H9 (cell line): Measurements from ENCODE around the gene NAA30. TPM values are rescaled to one million over a fixed set of nuclear protein-coding genes. Genes with fewer than 3 reads are reported as not detected.
A peak's percentile ranks its signal among the peaks of the same experiment; 100 is the strongest.

ENCODE experiments used
- DNase-seq: peaks from one replicate; pipeline ENCODE4 v3.0.0-alpha.2; 2017
- H2AFZ ChIP-seq: one replicate; pipeline ENCODE4 v1.6.1; 2013; ENCODE audit warnings: mild to moderate bottlenecking, low read length, control low read depth, moderate library complexity
- H2AK5ac ChIP-seq: 2 replicates; pipeline ENCODE4 v1.6.1; 2013; ENCODE audit warnings: low read length, control low read depth, mixed read lengths; ENCODE audit not compliant: insufficient read length
- H2BK120ac ChIP-seq: one replicate; pipeline ENCODE4 v1.6.1; 2013; ENCODE audit warnings: low read depth, mild to moderate bottlenecking, low read length, control low read depth, inconsistent platforms; ENCODE audit not compliant: poor library complexity, severe bottlenecking
- H2BK12ac ChIP-seq: 2 replicates; pipeline ENCODE4 v1.6.1; 2013; ENCODE audit warnings: low read length, control low read depth, mixed read lengths, low read depth; ENCODE audit not compliant: insufficient read length
- H2BK15ac ChIP-seq: 2 replicates; pipeline ENCODE4 v1.6.1; 2013; ENCODE audit warnings: low read depth, low read length, control low read depth
- H2BK20ac ChIP-seq: one replicate; pipeline ENCODE4 v1.6.1; 2013; ENCODE audit warnings: low read depth, mild to moderate bottlenecking, low read length, control low read depth, inconsistent platforms; ENCODE audit not compliant: poor library complexity, severe bottlenecking
- H2BK5ac ChIP-seq: 2 replicates; pipeline ENCODE4 v1.6.1; 2013; ENCODE audit warnings: low read length, control low read depth, mixed read lengths; ENCODE audit not compliant: insufficient read length
- H3K14ac ChIP-seq: 2 replicates; pipeline ENCODE4 v1.6.1; 2013; ENCODE audit warnings: low read length, control low read depth; ENCODE audit not compliant: insufficient read depth
- H3K18ac ChIP-seq: 2 replicates; pipeline ENCODE4 v1.6.1; 2013; ENCODE audit warnings: low read depth, mild to moderate bottlenecking, mixed read lengths, low read length, control low read depth; ENCODE audit not compliant: insufficient read length
- H3K23ac ChIP-seq: 2 replicates; pipeline ENCODE4 v1.6.1; 2013; ENCODE audit warnings: low read length, control low read depth, mixed read lengths, low read depth; ENCODE audit not compliant: insufficient read length
- H3K23me2 ChIP-seq: 2 replicates; pipeline ENCODE4 v1.6.1; 2013; ENCODE audit warnings: low read depth, mild to moderate bottlenecking, mixed read lengths, low read length, control low read depth; ENCODE audit not compliant: insufficient read length, poor library complexity, severe bottlenecking
- H3K27ac ChIP-seq: 2 replicates; pipeline ENCODE4 v1.5.1; 2013; ENCODE audit warnings: low read length, control low read depth, mixed read lengths, low read depth; ENCODE audit not compliant: insufficient read length
- H3K27me3 ChIP-seq: 2 replicates; pipeline ENCODE4 v1.6.1; 2013; ENCODE audit warnings: low read length, control low read depth, inconsistent platforms; ENCODE audit not compliant: insufficient read depth
- H3K4ac ChIP-seq: 2 replicates; pipeline ENCODE4 v1.6.1; 2013; ENCODE audit warnings: low read depth, mild to moderate bottlenecking, control low read depth, inconsistent platforms, low read length, moderate library complexity
- H3K4me1 ChIP-seq: 2 replicates; pipeline ENCODE4 v1.6.1; 2013; ENCODE audit warnings: low read length, control low read depth, inconsistent platforms; ENCODE audit not compliant: insufficient read depth
- H3K4me2 ChIP-seq: 2 replicates; pipeline ENCODE4 v1.6.1; 2013; ENCODE audit warnings: low read length, control low read depth, mixed read lengths; ENCODE audit not compliant: insufficient read length, insufficient read depth
- H3K56ac ChIP-seq: 2 replicates; pipeline ENCODE4 v1.6.1; 2013; ENCODE audit warnings: low read depth, mild to moderate bottlenecking, mixed read lengths, low read length, control low read depth; ENCODE audit not compliant: insufficient read length
- H3K79me1 ChIP-seq: 2 replicates; pipeline ENCODE4 v1.6.1; 2013; ENCODE audit warnings: low read depth, mild to moderate bottlenecking, moderate library complexity, low read length, control low read depth, inconsistent platforms; ENCODE audit not compliant: insufficient read depth, poor library complexity, severe bottlenecking
- H3K79me2 ChIP-seq: 2 replicates; pipeline ENCODE4 v1.6.1; 2013; ENCODE audit warnings: low read length, control low read depth, inconsistent platforms; ENCODE audit not compliant: insufficient read depth
- H3K9ac ChIP-seq: 2 replicates; pipeline ENCODE4 v1.6.1; 2013; ENCODE audit warnings: low read length, control low read depth, mixed read lengths; ENCODE audit not compliant: insufficient read length; ENCODE audit errors: extremely low read depth
- H3K9me3 ChIP-seq: one replicate; pipeline ENCODE4 v1.6.1; 2013; ENCODE audit warnings: low read depth, low read length, inconsistent platforms; ENCODE audit not compliant: control insufficient read depth
- H3T11ph ChIP-seq: one replicate; pipeline ENCODE4 v1.6.1; 2013; ENCODE audit warnings: mild to moderate bottlenecking, low read length, control low read depth, inconsistent platforms
- H4K20me1 ChIP-seq: one replicate; pipeline ENCODE4 v1.6.1; 2013; ENCODE audit not compliant: control insufficient read depth, insufficient read length, insufficient read depth
- H4K5ac ChIP-seq: 2 replicates; pipeline ENCODE4 v1.6.1; 2013; ENCODE audit warnings: low read depth, mild to moderate bottlenecking, mixed read lengths, low read length, control low read depth; ENCODE audit not compliant: insufficient read length
- H4K8ac ChIP-seq: replicated peaks from 2 replicates; pipeline ENCODE4 v1.6.1; 2013; ENCODE audit warnings: low read length, control low read depth, mixed read lengths, low read depth; ENCODE audit not compliant: insufficient read length
- H4K91ac ChIP-seq: 2 replicates; pipeline ENCODE4 v1.6.1; 2013; ENCODE audit warnings: low read depth, mild to moderate bottlenecking, moderate library complexity, mixed read lengths, low read length, control low read depth; ENCODE audit not compliant: insufficient read length
- H3K27ac Mint-ChIP-seq, 3 experiments: 2 replicates in 2 of 3; 3 replicates in 1 of 3; pipeline ENCODE4 v1.8.0; 2020 to 2021; ENCODE audit warnings: mixed read lengths in 3 of 3, mild to moderate bottlenecking in 1 of 3, moderate library complexity in 1 of 3
- H3K27me3 Mint-ChIP-seq: 2 replicates; pipeline ENCODE4 v1.8.0; 2021; ENCODE audit warnings: low read depth, mild to moderate bottlenecking, moderate library complexity, mixed read lengths
- H3K36me3 Mint-ChIP-seq, 3 experiments: 2 replicates in 2 of 3; 3 replicates in 1 of 3; pipeline ENCODE4 v1.8.0; 2020 to 2021; ENCODE audit warnings: low read depth in 3 of 3, mixed read lengths in 3 of 3; ENCODE audit not compliant: insufficient read depth in 1 of 3
- H3K4me1 Mint-ChIP-seq, 2 experiments: 2 replicates each; pipeline ENCODE4 v1.8.0; 2020; ENCODE audit warnings: mixed read lengths in 2 of 2
- H3K4me3 Mint-ChIP-seq, 2 experiments: 2 replicates in 1 of 2; 3 replicates in 1 of 2; pipeline ENCODE4 v1.8.0; 2020 to 2021; ENCODE audit warnings: mild to moderate bottlenecking in 2 of 2, mixed read lengths in 2 of 2, moderate library complexity in 1 of 2
- H3K9me3 Mint-ChIP-seq, 2 experiments: 2 replicates in 1 of 2; 3 replicates in 1 of 2; pipeline ENCODE4 v1.8.0; 2020; ENCODE audit warnings: mild to moderate bottlenecking in 2 of 2, mixed read lengths in 2 of 2, moderate library complexity in 1 of 2
- WGBS: extraction: QIAGEN DNeasy Blood & Tissue Kit; methylation state at CpG from one replicate; pipeline ENCODE4 v1.1.7; 2013; ENCODE audit warnings: missing lambda C conversion rate, low lambda C conversion rate, mixed read lengths; ENCODE audit not compliant: insufficient read length; ENCODE audit errors: extremely low coverage; 5-methylcytosine and 5-hydroxymethylcytosine counted together
- total RNA-seq: library from RNA; stranded (reverse); gene quantifications from 2 replicates; pipeline ENCODE4 v1.2.1, GENCODE V29; 2021
- TF ChIP-seq, protein P1 (sequence below): fragments of 200-600 bp; sonication (generic); conservative IDR thresholded peaks from 3 replicates; pipeline ENCODE4 v1.8.0; 2021; ENCODE audit warnings: antibody characterized with exemption, mild to moderate bottlenecking

The NAA30 gene
- total RNA-seq, 1 experiment from 2014 or later, result 20.9 TPM

DNA sequence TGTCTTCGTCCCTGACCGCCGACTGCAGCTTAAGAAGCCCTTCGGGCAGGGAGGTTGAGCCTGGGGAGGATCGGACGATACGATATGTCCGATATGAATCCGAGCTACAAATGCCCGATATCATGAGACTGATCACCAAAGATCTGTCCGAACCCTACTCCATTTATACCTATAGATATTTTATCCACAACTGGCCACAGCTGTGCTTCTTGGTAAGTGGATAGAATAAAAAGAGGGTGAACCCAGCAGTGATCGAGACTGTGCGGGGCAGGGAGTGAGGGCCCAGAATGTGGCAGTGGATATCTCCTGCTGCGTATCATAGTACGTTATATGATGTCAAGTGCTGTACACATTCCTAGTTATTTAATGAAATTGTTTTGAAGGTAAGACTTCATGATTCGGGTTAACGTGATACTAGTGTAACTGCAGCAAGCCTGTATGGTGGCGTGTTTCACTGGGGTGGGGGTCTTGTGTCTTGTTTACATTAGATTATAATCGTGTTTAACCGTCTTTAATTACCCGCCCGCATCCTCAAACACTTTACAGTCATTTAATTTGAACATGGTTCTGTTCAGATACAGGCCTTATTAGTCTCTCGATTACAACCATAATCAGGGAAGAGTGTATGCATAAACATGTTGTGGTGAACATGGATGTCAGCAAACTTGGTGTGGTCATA is 1.3 kb downstream of the NAA30 start:
- no peaks in the 10 kb centered on the region for H4K20me1 ChIP-seq
- no peak overlapping the region for H2AFZ ChIP-seq
- H3K36me3 Mint-ChIP-seq, result peaks cover 0 to 21% (median 10%) of the 10 kb centered on the region in 3 experiments; a peak in 6 of 7 replicates

More for the DNA sequence above, 1.3 kb downstream of the NAA30 start:
- Histone ChIP-seq H3K14ac (no peak overlapping the region), H2BK12ac (no peak overlapping the region), H3K27me3 (no peaks in the 10 kb centered on the region; the same call in 1 of the 2 replicates), H3K23me2 (peaks cover 6% of the 10 kb centered on the region), H2BK5ac (no peak overlapping the region), H3K56ac (no peak overlapping the region), H3K4me1 (no peaks in the 10 kb centered on the region), H2BK15ac (no peak overlapping the region), H3K18ac (no peak overlapping the region), H3K79me1 (peaks cover 3% of the 10 kb centered on the region), H3K27ac (no peak overlapping the region), H3K4me2 (peak overlapping the region; percentile 89), H3K4ac (no peak overlapping the region), H2BK120ac (no peak overlapping the region), H2AK5ac (no peak overlapping the region), H3K9me3 (no peaks in the 10 kb centered on the region), H4K8ac (no peak overlapping the region), H3K79me2 (peaks cover 10% of the 10 kb centered on the region; the same call in 1 of the 2 replicates), H2BK20ac (no peak overlapping the region), H4K91ac (no peak overlapping the region), H3T11ph (no peak overlapping the region), H4K5ac (no peak overlapping the region), H3K23ac (no peak overlapping the region), H3K9ac (peak overlapping the region; percentile 65)
- TF ChIP-seq, protein P1, sequence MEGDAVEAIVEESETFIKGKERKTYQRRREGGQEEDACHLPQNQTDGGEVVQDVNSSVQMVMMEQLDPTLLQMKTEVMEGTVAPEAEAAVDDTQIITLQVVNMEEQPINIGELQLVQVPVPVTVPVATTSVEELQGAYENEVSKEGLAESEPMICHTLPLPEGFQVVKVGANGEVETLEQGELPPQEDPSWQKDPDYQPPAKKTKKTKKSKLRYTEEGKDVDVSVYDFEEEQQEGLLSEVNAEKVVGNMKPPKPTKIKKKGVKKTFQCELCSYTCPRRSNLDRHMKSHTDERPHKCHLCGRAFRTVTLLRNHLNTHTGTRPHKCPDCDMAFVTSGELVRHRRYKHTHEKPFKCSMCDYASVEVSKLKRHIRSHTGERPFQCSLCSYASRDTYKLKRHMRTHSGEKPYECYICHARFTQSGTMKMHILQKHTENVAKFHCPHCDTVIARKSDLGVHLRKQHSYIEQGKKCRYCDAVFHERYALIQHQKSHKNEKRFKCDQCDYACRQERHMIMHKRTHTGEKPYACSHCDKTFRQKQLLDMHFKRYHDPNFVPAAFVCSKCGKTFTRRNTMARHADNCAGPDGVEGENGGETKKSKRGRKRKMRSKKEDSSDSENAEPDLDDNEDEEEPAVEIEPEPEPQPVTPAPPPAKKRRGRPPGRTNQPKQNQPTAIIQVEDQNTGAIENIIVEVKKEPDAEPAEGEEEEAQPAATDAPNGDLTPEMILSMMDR, result no peak
- H3K27ac Mint-ChIP-seq, result no peak overlapping the region
- no CpG with 5 or more reads among the region's 23 CpGs for WGBS
- no peaks in the 10 kb centered on the region for H3K9me3 Mint-ChIP-seq
- peaks cover 31 to 38% of the 10 kb centered on the region in 2 experiments for H3K4me1 Mint-ChIP-seq
- peak overlapping the region; percentile 76 to 86 for H3K4me3 Mint-ChIP-seq
- no peak for DNase-seq
- no peaks in the 10 kb centered on the region; the same call in 1 of the 2 replicates for H3K27me3 Mint-ChIP-seq
